Ovary (tissue), 3 donors: Measurements from ENCODE around the gene SCGB3A1.

ENCODE experiments used
- CTCF ChIP-seq, 3 donors: fragments of 450-650 bp in 2 of 3; fragments of 200-600 bp in 1 of 3; IDR thresholded peaks; one replicate each; pipeline versions ENCODE4 v1.5.1 to v1.8.0; 2016 to 2022; ENCODE audit warnings: antibody characterized with exemption in 3 of 3, mild to moderate bottlenecking in 1 of 3
- POLR2A ChIP-seq: fragments of 450-650 bp; IDR thresholded peaks from one replicate; pipeline ENCODE4 v1.6.1; 2017; ENCODE audit warnings: antibody characterized with exemption, mild to moderate bottlenecking, moderate library complexity
- donor health status: DM: no; HTN: no; CAD: no.

GRCh38 chr5:180636016-180636402, 44.7 kb upstream of the SCGB3A1 start:
- TF ChIP-seq POLR2A (no peak), CTCF (IDR thresholded peaks at IDR 0.05) (no peak)
